GM12878 (cell line): ENCODE results near the gene DPY19L1. TPM values are rescaled to one million over a fixed set of nuclear protein-coding genes. Genes with fewer than 3 reads are reported as not detected.
A peak's percentile ranks its signal among the peaks of the same experiment; 100 is the strongest.
"Not testable (repeated sequence)": the region's sequence is repeated elsewhere in the genome, so short reads cannot be mapped to it uniquely, and the experiment has no call there.

Experiments
- ATAC-seq: fragments of 200-7000 bp; cut with Tn5 transposase; 3 replicates; pipeline ENCODE4 v1.9.1; 2020; ENCODE audit warnings: mild to moderate bottlenecking, moderate library complexity
- BruUV-seq: library from RNA; stranded (reverse); fragments of 400-500 nt; replicated peaks from 2 replicates; lab custom pipeline; 2021; lab: Mats Ljungman, UMichigan
- CTCF ChIA-PET: fragments of 300-600 bp; sonication (Branson Sonifier 250); formaldehyde crosslinking; extraction: SDS; loops from one replicate; lab custom pipeline; 2021; ENCODE audit warnings: inconsistent platforms; lab: Yijun Ruan, JAX
- POLR2A ChIA-PET: fragments of 350-600 bp; formaldehyde crosslinking; extraction: SDS; loops from one replicate; lab custom pipeline; 2021; ENCODE audit warnings: inconsistent platforms; lab: Charles Lee
- RAD21 ChIA-PET: fragments of 300-600 bp; sonication (Branson Sonifier 250); formaldehyde crosslinking; loops from one replicate; lab custom pipeline; 2023; ENCODE audit warnings: antibody characterized with exemption; ENCODE audit not compliant: unreplicated experiment; lab: Charles Lee
- SMC1A ChIA-PET: fragments of 300-600 bp; sonication (Branson Sonifier 250); formaldehyde crosslinking; loops from one replicate; lab custom pipeline; 2023; ENCODE audit not compliant: unreplicated experiment, uncharacterized antibody; lab: Charles Lee
- DNase-seq: peaks from one replicate; pipeline ENCODE4 v3.0.0-alpha.2; 2011; ENCODE audit warnings: low read depth, low spot score
- FAIRE-seq: peaks from 3 replicates; lab custom pipeline; 2011; peaks lifted over from hg19 to GRCh38; lab: Jason Lieb, UNC
- H2AFZ ChIP-seq: 2 replicates; pipeline ENCODE4 v1.6.0; 2011; ENCODE audit warnings: low read depth, low read length, control low read depth; ENCODE audit not compliant: control insufficient read depth
- H3K27ac ChIP-seq: 2 replicates; pipeline ENCODE4 v1.5.1; 2011; ENCODE audit warnings: control low read depth; ENCODE audit not compliant: control insufficient read depth, insufficient read depth
- H3K27me3 ChIP-seq, 2 experiments: replicated peaks in 1 of 2; 2 replicates each; pipeline versions ENCODE4 v1.6.0 to v1.6.1; 2011; ENCODE audit warnings: low read length in 1 of 2; ENCODE audit not compliant: control insufficient read depth in 2 of 2, insufficient read depth in 2 of 2
- H3K36me3 ChIP-seq, 2 experiments: 2 replicates each; pipeline ENCODE4 v1.5.1; 2011; ENCODE audit warnings: low read length in 1 of 2; ENCODE audit not compliant: control insufficient read depth in 2 of 2, insufficient read depth in 2 of 2
- H3K4me1 ChIP-seq: 2 replicates; pipeline ENCODE4 v1.6.1; 2011; ENCODE audit warnings: mild to moderate bottlenecking, low read length, moderate library complexity, mixed read lengths; ENCODE audit not compliant: control insufficient read depth, insufficient read depth
- H3K4me2 ChIP-seq: 2 replicates; pipeline ENCODE4 v1.6.0; 2011; ENCODE audit warnings: control low read depth; ENCODE audit not compliant: control insufficient read depth, insufficient read depth
- H3K4me3 ChIP-seq: fragments of 200-600 bp; sonication (generic); 2 replicates; pipeline ENCODE4 v1.5.1; 2016
- H3K79me2 ChIP-seq: 2 replicates; pipeline ENCODE4 v1.6.0; 2011; ENCODE audit warnings: low read length; ENCODE audit not compliant: control insufficient read depth, insufficient read depth
- H3K9ac ChIP-seq: 2 replicates; pipeline ENCODE4 v1.8.0; 2011; ENCODE audit warnings: low read length, control low read depth, mixed read lengths; ENCODE audit not compliant: control insufficient read depth, insufficient read depth
- H3K9me3 ChIP-seq: replicated peaks from 3 replicates; pipeline ENCODE4 v1.5.1; 2011; ENCODE audit warnings: mild to moderate bottlenecking, low read length; ENCODE audit not compliant: control insufficient read depth, insufficient read depth
- H4K20me1 ChIP-seq: 2 replicates; pipeline ENCODE4 v1.6.0; 2011; ENCODE audit not compliant: control insufficient read depth, insufficient read depth
- WGBS: methylation state at CpG from one replicate; pipeline ENCODE4 v1.1.6; 2016; ENCODE audit warnings: low lambda C conversion rate; ENCODE audit not compliant: insufficient replicate concordance, insufficient coverage; ENCODE audit errors: missing lambda C conversion rate; 5-methylcytosine and 5-hydroxymethylcytosine counted together
- in situ Hi-C: fragments of 300-500 bp; cut with MboI; formaldehyde crosslinking; loops from 9 replicates; pipeline ENCODE4 v1.14.3; 2018; ENCODE audit warnings: mixed read lengths
- intact Hi-C: fragments of 100-400 bp; cut with micrococcal nuclease; formaldehyde crosslinking; loops from one replicate; pipeline ENCODE4 v1.14.2; 2022; ENCODE audit not compliant: unreplicated experiment
- polyA plus RNA-seq, 11 experiments: library from polyadenylated mRNA; depleted of rRNA in 4 of 11; unstranded in 6 of 11; stranded (reverse) in 5 of 11; fragments of >200 nt; fragmentation: Nextera tagmentation in 4 of 11; fragmentation: Illumina TruSeq in 1 of 11; extraction: Ambion mirVana in 4 of 11; extraction: Trizol in 1 of 11; gene quantifications; 1 replicate in 1 of 11; 2 replicates in 10 of 11; pipeline versions ENCODE4 v1.2.1 to v1.2.3, GENCODE V29; 2011 to 2016; ENCODE audit warnings: inconsistent platforms in 2 of 11, missing spikeins in 2 of 11, low read depth in 1 of 11
- total RNA-seq, 4 experiments: library from RNA; depleted of rRNA in 3 of 4; stranded (reverse); fragments of >200 nt in 3 of 4; fragmentation: Illumina TruSeq in 1 of 4; extraction: Trizol in 1 of 4; gene quantifications; 2 replicates each; pipeline versions ENCODE4 v1.2.1 to v1.2.3, GENCODE V29; 2013 to 2021

The DPY19L1 gene
- total and polyA plus RNA-seq, 10 of the 15 experiments (the other 5 are each of a cell fraction or from before 2014, with no cell fraction given) = 0.47 to 35.4 (median 3.8) TPM

DNA sequence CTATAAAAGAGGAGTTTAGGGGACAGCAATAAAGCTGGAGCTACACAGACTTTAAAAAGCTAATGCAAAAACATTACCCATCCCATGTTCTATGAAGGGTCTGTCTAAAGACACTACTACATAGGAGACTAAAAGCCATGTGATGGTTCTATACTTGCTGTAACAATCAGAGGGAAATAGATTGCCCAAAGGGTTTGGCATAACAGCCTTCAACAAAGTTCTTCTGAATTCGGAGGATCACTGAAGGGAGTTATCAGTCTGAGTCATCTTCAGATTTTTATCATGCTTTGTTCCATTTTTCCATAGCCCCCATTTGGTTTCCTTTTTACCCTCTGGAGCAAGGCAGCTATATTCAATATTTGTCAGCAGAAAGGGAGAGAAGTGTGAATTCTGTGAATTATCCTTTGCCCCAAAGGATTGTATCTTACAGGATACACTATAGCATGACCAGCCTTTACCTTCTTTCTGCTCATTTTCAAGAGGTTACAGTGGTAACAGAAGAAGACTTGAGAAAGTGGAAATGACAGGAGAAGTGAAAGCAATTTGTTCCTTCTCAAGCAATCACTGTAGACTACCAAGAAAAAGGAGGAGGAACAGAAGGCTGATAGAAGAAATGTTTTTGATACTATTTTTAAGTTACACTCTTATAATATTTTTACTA lies 64.4 kb downstream of the DPY19L1 start:
- POLR2A ChIA-PET, H3K4me3 ChIP-seq, SMC1A ChIA-PET, DNase-seq, CTCF ChIA-PET, H3K4me1 ChIP-seq, H3K79me2 ChIP-seq, H2AFZ ChIP-seq, H3K27ac ChIP-seq, BruUV-seq, H3K36me3 ChIP-seq, H3K9me3 ChIP-seq, H3K27me3 ChIP-seq, in situ Hi-C loops, H3K9ac ChIP-seq, RAD21 ChIA-PET, intact Hi-C loops, H3K4me2 ChIP-seq, H4K20me1 ChIP-seq: not testable (repeated sequence)
- ATAC-seq (peak; percentile 61), FAIRE-seq (peak; percentile 89)
- 0% methylated on average over 1 of the region's 1 CpG for WGBS

DNA sequence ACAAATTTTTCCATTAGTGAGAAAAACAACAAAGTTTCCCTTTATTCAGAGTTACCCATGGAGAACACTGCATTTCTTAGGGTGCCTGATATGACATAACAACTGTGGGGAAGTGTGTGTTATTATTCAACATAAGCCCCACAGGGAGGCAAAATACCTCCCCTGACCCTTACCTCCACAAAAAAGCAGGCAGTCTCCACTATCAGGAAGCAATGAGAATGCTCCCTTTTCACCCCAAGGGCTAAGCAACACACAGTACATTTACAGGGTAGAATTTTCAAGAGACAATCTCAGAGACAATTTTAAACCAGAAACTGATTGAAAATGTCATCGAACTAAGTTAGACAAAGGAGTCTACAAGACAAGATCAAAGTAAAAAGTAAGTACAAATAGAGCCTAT lies 69.5 kb downstream of the DPY19L1 start:
- H3K36me3 ChIP-seq, H4K20me1 ChIP-seq, H3K79me2 ChIP-seq, RAD21 ChIA-PET, intact Hi-C loops, POLR2A ChIA-PET, CTCF ChIA-PET, H3K4me3 ChIP-seq, in situ Hi-C loops, H3K27ac ChIP-seq, H3K4me1 ChIP-seq, H3K9ac ChIP-seq, H3K9me3 ChIP-seq, DNase-seq, ATAC-seq, H3K27me3 ChIP-seq, H2AFZ ChIP-seq, SMC1A ChIA-PET, H3K4me2 ChIP-seq, BruUV-seq: not testable (repeated sequence)
- FAIRE-seq = peak; percentile 93
- WGBS = no CpG with 5 or more reads among the region's 1 CpG

DNA sequence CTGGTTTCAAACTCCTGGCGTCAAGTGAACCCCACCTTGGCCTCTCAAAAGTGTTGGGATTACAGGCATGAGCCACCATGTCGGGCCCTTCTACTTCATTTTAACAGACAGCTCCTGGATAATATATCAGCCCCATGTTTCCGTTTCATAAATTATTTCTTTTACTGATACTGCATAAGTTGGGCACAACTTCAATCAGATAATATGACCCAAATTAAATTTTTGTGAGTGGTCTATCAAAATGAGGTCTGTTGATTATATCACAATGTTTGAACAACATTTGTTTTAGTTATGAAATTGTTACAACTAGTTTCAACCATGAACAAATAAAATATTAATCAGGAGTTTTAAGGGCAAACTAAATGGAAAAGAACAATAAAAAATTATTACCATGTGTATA lies 70.8 kb downstream of the DPY19L1 start:
- H3K4me1 ChIP-seq, intact Hi-C loops, H3K79me2 ChIP-seq, DNase-seq, H3K4me3 ChIP-seq, H3K27ac ChIP-seq, CTCF ChIA-PET, H3K27me3 ChIP-seq, RAD21 ChIA-PET, H3K9ac ChIP-seq, ATAC-seq, H3K36me3 ChIP-seq, in situ Hi-C loops, H2AFZ ChIP-seq, BruUV-seq, SMC1A ChIA-PET, H3K9me3 ChIP-seq, H4K20me1 ChIP-seq, H3K4me2 ChIP-seq, POLR2A ChIA-PET: not testable (repeated sequence)
- WGBS = 32% methylated on average over 3 of the region's 3 CpGs
- FAIRE-seq = peak; percentile 64
